H1 (cell line): ENCODE measurements around the gene MAGI2. TPM values are rescaled to one million over a fixed set of nuclear protein-coding genes. Genes with fewer than 3 reads are reported as not detected.

Source experiments
- CTCF ChIA-PET: fragments of 300-600 bp; sonication (Branson Sonifier 250); formaldehyde crosslinking; loops from one replicate; lab custom pipeline; 2021; ENCODE audit not compliant: partially characterized antibody; lab: Charles Lee
- POLR2A ChIA-PET: fragments of 300-600 bp; sonication (Branson Sonifier 250); formaldehyde crosslinking; loops from one replicate; lab custom pipeline; 2021; ENCODE audit warnings: inconsistent platforms; ENCODE audit not compliant: partially characterized antibody; lab: Charles Lee
- DNase-seq, 2 experiments: peaks; one replicate each; pipeline versions ENCODE4 v3.0.0 to v3.0.0-alpha.2; 2010 to 2022; ENCODE audit warnings: low spot score in 2 of 2, low read depth in 1 of 2, mixed read lengths in 1 of 2
- FAIRE-seq: peaks from 2 replicates; lab custom pipeline; 2011; peaks lifted over from hg19 to GRCh38; lab: Jason Lieb, UNC
- H2AFZ ChIP-seq: 2 replicates; pipeline ENCODE4 v1.8.1; 2012; ENCODE audit warnings: low read length, inconsistent platforms
- H2AK5ac ChIP-seq: 2 replicates; pipeline ENCODE4 v1.6.1; 2013; ENCODE audit warnings: low read depth, low read length
- H2BK120ac ChIP-seq: replicated peaks from 2 replicates; pipeline ENCODE3; 2013; ENCODE audit warnings: low read depth, low read length, inconsistent platforms
- H2BK12ac ChIP-seq: 2 replicates; pipeline ENCODE4 v1.6.1; 2013; ENCODE audit warnings: low read depth, low read length
- H2BK15ac ChIP-seq: 2 replicates; pipeline ENCODE4 v1.6.1; 2013; ENCODE audit warnings: low read length
- H2BK20ac ChIP-seq: 2 replicates; pipeline ENCODE4 v1.6.1; 2013; ENCODE audit warnings: low read length
- H2BK5ac ChIP-seq: 2 replicates; pipeline ENCODE4 v1.6.1; 2013; ENCODE audit warnings: low read depth, low read length
- H3K14ac ChIP-seq: 2 replicates; pipeline ENCODE4 v1.6.1; 2013; ENCODE audit warnings: inconsistent platforms; ENCODE audit not compliant: insufficient read length
- H3K18ac ChIP-seq: 2 replicates; pipeline ENCODE4 v1.6.1; 2013; ENCODE audit warnings: low read length; ENCODE audit errors: extremely low read depth
- H3K23ac ChIP-seq: 2 replicates; pipeline ENCODE4 v1.6.1; 2013; ENCODE audit warnings: inconsistent platforms; ENCODE audit not compliant: insufficient read length
- H3K23me2 ChIP-seq: 2 replicates; pipeline ENCODE4 v1.6.1; 2013; ENCODE audit warnings: low read depth, low read length
- H3K27ac ChIP-seq: 2 replicates; pipeline ENCODE4 v1.6.1; 2011; ENCODE audit warnings: low read depth, low read length, inconsistent platforms
- H3K27me3 ChIP-seq, 4 experiments: replicated peaks in 1 of 4; 1 replicate in 1 of 4; 2 replicates in 3 of 4; pipeline versions ENCODE4 v1.6.1 to v1.8.1; 2011 to 2013; ENCODE audit warnings: low read length in 3 of 4, mild to moderate bottlenecking in 3 of 4, inconsistent platforms in 2 of 4, mixed read lengths in 2 of 4, moderate library complexity in 1 of 4; ENCODE audit not compliant: control insufficient read depth in 3 of 4, insufficient read depth in 3 of 4; ENCODE audit errors: extremely low read depth in 1 of 4
- H3K36me3 ChIP-seq, 4 experiments: 2 replicates each; pipeline versions ENCODE4 v1.6.1 to v1.8.1; 2011 to 2013; ENCODE audit warnings: mild to moderate bottlenecking in 4 of 4, low read length in 3 of 4, moderate library complexity in 2 of 4, control low read depth in 1 of 4, inconsistent platforms in 1 of 4; ENCODE audit not compliant: insufficient read depth in 4 of 4, control insufficient read depth in 2 of 4
- H3K4ac ChIP-seq: replicated peaks from 2 replicates; pipeline ENCODE3; 2013; ENCODE audit warnings: low read length, low read depth, mixed read lengths, inconsistent platforms; ENCODE audit not compliant: insufficient read length
- H3K4me1 ChIP-seq, 4 experiments: replicated peaks in 1 of 4; 1 replicate in 1 of 4; 2 replicates in 3 of 4; pipeline versions ENCODE4 v1.6.1 to v1.8.1; 2011 to 2013; ENCODE audit warnings: low read length in 3 of 4, inconsistent platforms in 2 of 4, mixed read lengths in 1 of 4; ENCODE audit not compliant: insufficient read depth in 4 of 4, control insufficient read depth in 3 of 4
- H3K4me2 ChIP-seq, 2 experiments: 2 replicates each; pipeline versions ENCODE4 v1.6.1 to v1.8.1; 2011 to 2013; ENCODE audit warnings: low read depth in 2 of 2, low read length in 2 of 2, control low read depth in 1 of 2, inconsistent platforms in 1 of 2, mild to moderate bottlenecking in 1 of 2; ENCODE audit not compliant: insufficient read depth in 1 of 2
- H3K4me3 ChIP-seq, 4 experiments: fragments of 200-600, 300-600 bp in 1 of 4; sonication (generic), shearing (Covaris generic), sonication (Bioruptor Twin) in 1 of 4; 2 replicates each; pipeline versions ENCODE4 v1.5.1 to v1.8.1; 2011 to 2016; ENCODE audit warnings: low read length in 4 of 4, low read depth in 3 of 4, control low read depth in 2 of 4, inconsistent platforms in 2 of 4, mild to moderate bottlenecking in 2 of 4, mixed read lengths in 1 of 4, moderate library complexity in 1 of 4; ENCODE audit not compliant: insufficient read depth in 2 of 4; ENCODE audit errors: extremely low read depth in 1 of 4
- H3K56ac ChIP-seq: replicated peaks from 2 replicates; pipeline ENCODE3; 2013; ENCODE audit warnings: low read depth, mild to moderate bottlenecking, mixed read lengths, low read length, inconsistent platforms; ENCODE audit not compliant: insufficient read length
- H3K79me1 ChIP-seq: 2 replicates; pipeline ENCODE4 v1.6.1; 2013; ENCODE audit warnings: low read depth, low read length, control low read depth
- H3K79me2 ChIP-seq, 2 experiments: 2 replicates each; pipeline versions ENCODE4 v1.6.1 to v1.8.1; 2012 to 2013; ENCODE audit warnings: low read length in 2 of 2, mild to moderate bottlenecking in 2 of 2, inconsistent platforms in 1 of 2; ENCODE audit not compliant: insufficient read depth in 2 of 2, control insufficient read depth in 1 of 2
- H3K9ac ChIP-seq, 4 experiments: replicated peaks in 1 of 4; 1 replicate in 1 of 4; 2 replicates in 3 of 4; pipeline versions ENCODE4 v1.6.1 to v1.8.1; 2011 to 2013; ENCODE audit warnings: low read depth in 3 of 4, low read length in 3 of 4, control low read depth in 2 of 4, mild to moderate bottlenecking in 2 of 4, moderate library complexity in 2 of 4, inconsistent platforms in 1 of 4; ENCODE audit errors: extremely low read depth in 1 of 4
- H3K9me3 ChIP-seq, 2 experiments: 2 replicates each; pipeline versions ENCODE4 v1.6.1 to v1.8.1; 2012 to 2013; ENCODE audit warnings: mild to moderate bottlenecking in 2 of 2, moderate library complexity in 2 of 2, control low read depth in 1 of 2, inconsistent platforms in 1 of 2, low read depth in 1 of 2, low read length in 1 of 2, mixed read lengths in 1 of 2; ENCODE audit not compliant: insufficient read depth in 2 of 2
- H4K20me1 ChIP-seq, 2 experiments: replicated peaks in 1 of 2; 2 replicates each; pipeline versions ENCODE3 to v1.8.1; 2011 to 2013; ENCODE audit warnings: inconsistent platforms in 2 of 2, low read length in 2 of 2, mild to moderate bottlenecking in 1 of 2; ENCODE audit not compliant: insufficient read depth in 2 of 2, control insufficient read depth in 1 of 2
- H4K5ac ChIP-seq: 2 replicates; pipeline ENCODE4 v1.6.1; 2013; ENCODE audit warnings: low read length, low read depth, mixed read lengths, inconsistent platforms; ENCODE audit not compliant: insufficient read length
- H4K8ac ChIP-seq: 2 replicates; pipeline ENCODE4 v1.8.0; 2013; ENCODE audit warnings: mild to moderate bottlenecking, moderate library complexity, low read length, inconsistent platforms; ENCODE audit not compliant: insufficient read depth; ENCODE audit errors: extremely low read depth
- H4K91ac ChIP-seq: replicated peaks from 2 replicates; pipeline ENCODE3; 2013; ENCODE audit warnings: low read length, mixed read lengths, inconsistent platforms; ENCODE audit not compliant: insufficient read length
- E2F6 ChIP-seq: IDR thresholded peaks from 2 replicates; pipeline ENCODE4 v1.6.1; 2012; ENCODE audit warnings: inconsistent platforms
- RXRA ChIP-seq: IDR thresholded peaks from 2 replicates; pipeline ENCODE4 v1.6.1; 2011; ENCODE audit warnings: low read depth, mild to moderate bottlenecking, low read length, moderate library complexity; ENCODE audit not compliant: insufficient read depth
- WGBS, 2 experiments: shearing (Covaris generic) in 1 of 2; methylation state at CpG; one replicate each; pipeline versions ENCODE4 v1.1.6 to v1.1.7; 2013 to 2015; ENCODE audit warnings: low lambda C conversion rate in 2 of 2, mixed read lengths in 2 of 2, inconsistent platforms in 1 of 2, low coverage in 1 of 2, missing lambda C conversion rate in 1 of 2; ENCODE audit not compliant: insufficient replicate concordance in 2 of 2, insufficient coverage in 1 of 2, insufficient read length in 1 of 2; ENCODE audit errors: extremely low coverage in 1 of 2, missing lambda C conversion rate in 1 of 2; 5-methylcytosine and 5-hydroxymethylcytosine counted together
- polyA plus RNA-seq, 7 experiments: library from polyadenylated mRNA; depleted of rRNA in 3 of 7; stranded (reverse) in 5 of 7; unstranded in 2 of 7; fragments of >200 nt in 5 of 7; fragments of 200-250 nt in 2 of 7; gene quantifications; 1 replicate in 5 of 7; 2 replicates in 1 of 7; 4 replicates in 1 of 7; pipeline versions ENCODE4 v1.2.1 to v1.2.3, GENCODE V29; 2011 to 2013; ENCODE audit warnings: missing spikeins in 2 of 7, mixed read lengths in 2 of 7
- total RNA-seq: library from RNA; stranded (reverse); fragmentation: NEBNext Ultra II Directional; extraction: Animal tissue kit (Norgen Biotek cat#: 25700); gene quantifications from 2 replicates; pipeline ENCODE4 v1.2.1, GENCODE V29; 2021

MAGI2 gene
- total and polyA plus RNA-seq, 2 of the 8 experiments (the other 6 are each of a cell fraction or from before 2014, with no cell fraction given): 6.0 to 27.3 TPM

- H3K27ac ChIP-seq: no peak overlapping the region
- H4K5ac ChIP-seq: no peak overlapping the region
- H2BK20ac ChIP-seq: no peak overlapping the region
- H3K4me1 ChIP-seq: no peaks in the 10 kb centered on the region
- no peaks in the 10 kb centered on the region for H4K20me1 ChIP-seq
- no peak overlapping the region for H2BK5ac ChIP-seq
- no peaks in the 10 kb centered on the region for H3K9me3 ChIP-seq
- H2AK5ac ChIP-seq: no peak overlapping the region
- H3K36me3 ChIP-seq: no peaks in the 10 kb centered on the region
- no peak overlapping the region for H2BK120ac ChIP-seq
- CTCF ChIA-PET: interaction anchor here (0.9 to 2.4 kb wide), 2 partner anchors 15 to 87 kb away, joined by 3 to 7 read pairs; no protein-coding TSS in a partner anchor
- no peak overlapping the region for H3K9ac ChIP-seq
- no peaks in the 10 kb centered on the region; the same call in 1 of the 2 replicates for H3K23me2 ChIP-seq
- H2BK15ac ChIP-seq: no peak overlapping the region
- 84% methylated on average over 7 of the region's 7 CpGs; no CpG with 5 or more reads in 1 of the 2 experiments for WGBS, 2 experiments
- no peak overlapping the region for H3K4me2 ChIP-seq
- no peak overlapping the region for H3K4me3 ChIP-seq
- TF ChIP-seq E2F6 (no peak), RXRA (no peak)
- H3K27me3 ChIP-seq: no peaks in the 10 kb centered on the region
- H2AFZ ChIP-seq: no peak overlapping the region
- no peaks in the 10 kb centered on the region for H3K79me2 ChIP-seq
- DNase-seq (no peak), FAIRE-seq (no peak)
- no peak overlapping the region for H2BK12ac ChIP-seq
- H4K91ac ChIP-seq: no peak overlapping the region
- no peak overlapping the region for H4K8ac ChIP-seq
- no peak overlapping the region for H3K18ac ChIP-seq
- no peak overlapping the region for H3K14ac ChIP-seq
- no peak overlapping the region for H3K23ac ChIP-seq
- POLR2A ChIA-PET: no interaction called here
- no peak overlapping the region for H3K4ac ChIP-seq
- no peaks in the 10 kb centered on the region for H3K79me1 ChIP-seq
- no peak overlapping the region for H3K56ac ChIP-seq
Measured at GRCh38 chr7:79425665-79426064, 27.8 kb downstream of the MAGI2 start.
